ENCODE measurements around the gene CRBN. TPM values are rescaled to one million over a fixed set of nuclear protein-coding genes. Genes with fewer than 3 reads are reported as not detected.

Gene CRBN
- total RNA-seq, 2 donors from 2014 or later: 35.3 to 36.8 TPM

- DNase-seq: no peak
- Histone ChIP-seq H3K9me3 (ENCODE audit: control insufficient read depth, low read length) (peaks cover 7% of the 10 kb centered on the region), H3K9ac (ENCODE audit: extremely low read depth, low read length, poor library complexity, severe bottlenecking) (no peak overlapping the region), H3K36me3 (ENCODE audit: control insufficient read depth, insufficient read depth, low read length) (no peaks in the 10 kb centered on the region), H3K27me3 (ENCODE audit: control insufficient read depth, insufficient read depth, low read length, poor library complexity, severe bottlenecking) (peaks cover 88% of the 10 kb centered on the region), H3K4me3 (ENCODE audit: low read length) (no peak overlapping the region), H3K27ac (ENCODE audit: low read depth, low read length) (no peak overlapping the region), H3K4me1 (ENCODE audit: control insufficient read depth, insufficient read depth, low read length) (peaks cover 9% of the 10 kb centered on the region)
- 70 to 88% methylated on average over 1 of the region's 1 CpG for WGBS, 2 experiments (ENCODE audit: insufficient coverage in 1 of 2, insufficient read length in 1 of 2)
- H3K27me3 Mint-ChIP-seq (ENCODE audit: insufficient read depth): peaks cover 84% of the 10 kb centered on the region
- no peak overlapping the region for H3K4me3 Mint-ChIP-seq
- TF ChIP-seq CTCF (conservative IDR thresholded peaks at IDR 0.05): no peak
- H3K9me3 Mint-ChIP-seq: no peaks in the 10 kb centered on the region
- H3K36me3 Mint-ChIP-seq (ENCODE audit: low read depth): no peaks in the 10 kb centered on the region
- peaks cover 35% of the 10 kb centered on the region for H3K4me1 Mint-ChIP-seq
- H3K27ac Mint-ChIP-seq: no peak overlapping the region
Measured at GRCh38 chr3:3189102-3189727, 9.7 kb upstream of the CRBN start.

GRCh38 chr3:3184876-3185275 lies 5.4 kb upstream of the CRBN start:
- H3K4me1 ChIP-seq (ENCODE audit: control insufficient read depth, insufficient read depth, low read length): peaks cover 2% of the 10 kb centered on the region
- Mint-ChIP-seq H3K4me3 (no peak overlapping the region), H3K27ac (no peak overlapping the region), H3K27me3 (ENCODE audit: insufficient read depth) (peaks cover 92% of the 10 kb centered on the region), H3K4me1 (peaks cover 10% of the 10 kb centered on the region), H3K36me3 (ENCODE audit: low read depth) (no peaks in the 10 kb centered on the region), H3K9me3 (no peaks in the 10 kb centered on the region)
- H3K9ac ChIP-seq (ENCODE audit: extremely low read depth, low read length, poor library complexity, severe bottlenecking): no peak overlapping the region
- H3K27me3 ChIP-seq (ENCODE audit: control insufficient read depth, insufficient read depth, low read length, poor library complexity, severe bottlenecking): peaks cover 93% of the 10 kb centered on the region
- no peak overlapping the region for H3K4me3 ChIP-seq (ENCODE audit: low read length)
- no peak for DNase-seq
- H3K27ac ChIP-seq (ENCODE audit: low read depth, low read length): no peak overlapping the region
- TF ChIP-seq CTCF (conservative IDR thresholded peaks at IDR 0.05): no peak
- WGBS, 2 experiments (ENCODE audit: insufficient coverage in 1 of 2, insufficient read length in 1 of 2): 57 to 60% methylated on average over 1 to 2 of the region's 2 CpGs
- no peaks in the 10 kb centered on the region for H3K36me3 ChIP-seq (ENCODE audit: control insufficient read depth, insufficient read depth, low read length)
- peaks cover 7% of the 10 kb centered on the region for H3K9me3 ChIP-seq (ENCODE audit: control insufficient read depth, low read length)

- peaks cover 7% of the 10 kb centered on the region for H3K36me3 Mint-ChIP-seq (ENCODE audit: low read depth)
- H3K9me3 Mint-ChIP-seq: no peaks in the 10 kb centered on the region
- peaks cover 52% of the 10 kb centered on the region for H3K27me3 Mint-ChIP-seq (ENCODE audit: insufficient read depth)
- 59 to 73% methylated on average over 6 to 9 of the region's 9 CpGs for WGBS, 2 experiments (ENCODE audit: insufficient coverage in 1 of 2, insufficient read length in 1 of 2)
- Histone ChIP-seq H3K27me3 (ENCODE audit: control insufficient read depth, insufficient read depth, low read length, poor library complexity, severe bottlenecking) (peaks cover 52% of the 10 kb centered on the region), H3K4me1 (ENCODE audit: control insufficient read depth, insufficient read depth, low read length) (no peaks in the 10 kb centered on the region), H3K9me3 (ENCODE audit: control insufficient read depth, low read length) (no peaks in the 10 kb centered on the region), H3K27ac (ENCODE audit: low read depth, low read length) (no peak overlapping the region), H3K36me3 (ENCODE audit: control insufficient read depth, insufficient read depth, low read length) (no peaks in the 10 kb centered on the region), H3K9ac (ENCODE audit: extremely low read depth, low read length, poor library complexity, severe bottlenecking) (no peak overlapping the region), H3K4me3 (ENCODE audit: low read length) (no peak overlapping the region)
- no peak for TF ChIP-seq CTCF (conservative IDR thresholded peaks at IDR 0.05)
- DNase-seq: no peak
- no peak overlapping the region for H3K27ac Mint-ChIP-seq
- peaks cover 8% of the 10 kb centered on the region for H3K4me1 Mint-ChIP-seq
- H3K4me3 Mint-ChIP-seq: no peak overlapping the region
Measured at GRCh38 chr3:3180456-3180855, 965 bp upstream of the CRBN start.

Measured in endodermal cell (in vitro differentiated cells).